Measurements from ENCODE around the gene PPIL4.
"Not testable (repeated sequence)": the region's sequence is repeated elsewhere in the genome, so short reads cannot be mapped to it uniquely, and the experiment has no call there.

DNA sequence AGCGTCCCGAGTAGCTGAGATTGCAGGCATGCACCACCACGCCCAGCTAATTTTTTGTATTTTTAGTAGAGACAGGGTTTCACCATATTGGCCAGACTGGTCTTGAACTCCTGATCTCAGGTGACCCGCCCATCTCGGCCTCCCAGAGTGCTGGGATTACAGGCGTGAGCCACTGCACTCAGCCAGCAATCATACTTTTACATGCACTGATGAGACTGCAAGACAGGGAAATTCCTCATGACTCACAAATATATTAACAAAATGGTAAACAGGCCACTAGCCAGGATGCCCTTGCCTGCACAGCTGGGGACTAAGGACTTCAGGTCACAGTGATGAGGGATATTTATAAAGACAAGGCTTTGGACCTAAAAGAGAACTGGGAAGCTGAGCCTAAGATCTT lies 49.2 kb downstream of the PPIL4 start:
- TF ChIP-seq, protein P1, sequence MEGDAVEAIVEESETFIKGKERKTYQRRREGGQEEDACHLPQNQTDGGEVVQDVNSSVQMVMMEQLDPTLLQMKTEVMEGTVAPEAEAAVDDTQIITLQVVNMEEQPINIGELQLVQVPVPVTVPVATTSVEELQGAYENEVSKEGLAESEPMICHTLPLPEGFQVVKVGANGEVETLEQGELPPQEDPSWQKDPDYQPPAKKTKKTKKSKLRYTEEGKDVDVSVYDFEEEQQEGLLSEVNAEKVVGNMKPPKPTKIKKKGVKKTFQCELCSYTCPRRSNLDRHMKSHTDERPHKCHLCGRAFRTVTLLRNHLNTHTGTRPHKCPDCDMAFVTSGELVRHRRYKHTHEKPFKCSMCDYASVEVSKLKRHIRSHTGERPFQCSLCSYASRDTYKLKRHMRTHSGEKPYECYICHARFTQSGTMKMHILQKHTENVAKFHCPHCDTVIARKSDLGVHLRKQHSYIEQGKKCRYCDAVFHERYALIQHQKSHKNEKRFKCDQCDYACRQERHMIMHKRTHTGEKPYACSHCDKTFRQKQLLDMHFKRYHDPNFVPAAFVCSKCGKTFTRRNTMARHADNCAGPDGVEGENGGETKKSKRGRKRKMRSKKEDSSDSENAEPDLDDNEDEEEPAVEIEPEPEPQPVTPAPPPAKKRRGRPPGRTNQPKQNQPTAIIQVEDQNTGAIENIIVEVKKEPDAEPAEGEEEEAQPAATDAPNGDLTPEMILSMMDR (IDR thresholded peaks at IDR 0.05; ENCODE audit: poor library complexity): not testable (repeated sequence)
- TF ChIP-seq EZH2phosphoT487 (IDR thresholded peaks at IDR 0.05; ENCODE audit: low read depth, severe bottlenecking, unreplicated experiment); EZH2 (IDR thresholded peaks at IDR 0.05; ENCODE audit: borderline replicate concordance): not testable (repeated sequence)

Measured in hepatocyte (in vitro differentiated cells).